NK-92 (cell line): Measurements from ENCODE around the gene KLF11.

Experiments used
- DNase-seq: peaks from one replicate; lab custom pipeline; 2025; ENCODE audit not compliant: unreplicated experiment; lab: John Stamatoyannopoulos, UW

Gene KLF11

DNA sequence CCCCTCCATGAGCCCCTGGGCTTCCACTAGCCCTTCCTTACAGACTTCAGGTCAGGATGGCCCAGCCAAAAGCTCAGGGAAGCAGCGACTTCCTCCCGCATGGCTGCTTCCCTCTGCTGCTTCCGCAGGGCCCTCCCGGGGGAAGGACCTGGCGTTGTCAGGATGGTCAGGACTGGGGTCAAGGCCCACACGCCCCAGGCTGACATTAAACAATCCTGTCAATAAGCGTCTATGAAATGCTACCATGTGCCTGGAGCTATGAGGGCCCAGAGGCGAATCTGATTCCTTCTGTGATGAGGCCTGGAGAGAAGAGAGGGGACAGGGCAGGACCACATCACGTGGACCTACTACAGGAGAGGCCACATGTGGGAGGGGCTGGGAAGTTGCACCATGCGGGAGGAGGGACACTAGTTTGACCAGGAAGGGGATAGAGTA, 19.6 kb downstream of the KLF11 start:
- DNase-seq: no peak

- no peak for DNase-seq
These were observed 20.2 kb downstream of the KLF11 start for GRCh38 chr2:10063566-10063965.

DNA sequence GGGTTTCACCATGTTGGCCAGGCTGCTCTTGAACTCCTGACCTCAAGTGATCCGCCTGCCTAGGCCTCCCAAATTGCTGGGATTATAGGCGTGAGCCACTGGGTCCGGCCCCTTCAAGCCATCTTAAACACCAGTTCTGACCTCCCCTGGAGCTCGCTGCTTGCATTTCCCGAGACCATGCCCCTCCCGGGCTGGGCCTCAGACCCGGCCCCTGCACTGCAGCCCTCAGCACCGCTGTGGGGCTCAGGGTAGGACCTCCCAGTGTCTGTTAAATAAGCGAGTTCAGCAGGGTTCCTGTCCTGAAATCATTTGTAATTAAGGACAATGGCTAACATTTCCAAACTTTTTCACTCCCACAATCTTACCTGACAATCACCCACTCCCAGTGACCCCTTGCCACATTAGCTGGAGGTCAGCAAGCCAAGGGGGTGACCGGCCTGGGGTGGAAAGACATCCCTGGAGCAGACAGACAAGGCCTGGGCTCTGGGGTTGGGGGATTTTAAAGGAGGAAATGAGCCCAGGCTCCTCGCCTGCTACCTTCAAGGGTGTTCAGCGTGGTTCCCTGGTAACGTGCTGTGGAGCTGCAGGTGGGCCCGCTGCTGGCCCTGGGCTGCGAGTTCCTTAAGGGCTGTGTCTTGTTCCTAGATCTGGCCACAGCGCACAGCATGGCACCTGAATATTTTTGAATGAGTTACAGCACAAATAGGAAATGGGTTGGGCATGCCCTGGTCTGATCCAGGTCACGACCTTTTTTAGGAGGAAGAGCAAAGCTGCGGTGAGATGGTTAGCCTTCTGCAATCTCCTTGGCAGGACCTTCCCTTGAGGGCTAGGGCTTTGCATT, 21.8 kb downstream of the KLF11 start:
- no peak for DNase-seq

DNA sequence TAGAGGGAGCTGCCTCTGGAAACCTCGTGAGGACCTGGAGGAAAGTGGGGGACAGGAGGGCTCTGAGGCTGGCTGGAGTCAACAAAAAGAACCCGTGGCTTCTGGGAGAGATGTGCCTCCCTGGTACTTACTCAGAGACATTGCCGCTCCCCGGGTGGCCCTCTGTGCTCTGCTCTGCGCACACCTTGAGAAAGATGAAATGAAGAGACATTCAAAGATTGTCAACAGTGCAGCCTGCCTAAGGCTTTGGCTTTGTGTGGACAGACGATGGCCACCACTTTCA, 22.4 kb downstream of the KLF11 start:
- DNase-seq: no peak

GRCh38 chr2:10067330-10067729, 24.0 kb downstream of the KLF11 start:
- DNase-seq: no peak

- DNase-seq: no peak
These were observed 24.5 kb downstream of the KLF11 start for GRCh38 chr2:10067881-10068280.

GRCh38 chr2:10071176-10071575, 27.8 kb downstream of the KLF11 start:
- no peak for DNase-seq

GRCh38 chr2:10071595-10071994, 28.2 kb downstream of the KLF11 start:
- no peak for DNase-seq

GRCh38 chr2:10072656-10073480, 29.5 kb downstream of the KLF11 start:
- no peak for DNase-seq

DNA sequence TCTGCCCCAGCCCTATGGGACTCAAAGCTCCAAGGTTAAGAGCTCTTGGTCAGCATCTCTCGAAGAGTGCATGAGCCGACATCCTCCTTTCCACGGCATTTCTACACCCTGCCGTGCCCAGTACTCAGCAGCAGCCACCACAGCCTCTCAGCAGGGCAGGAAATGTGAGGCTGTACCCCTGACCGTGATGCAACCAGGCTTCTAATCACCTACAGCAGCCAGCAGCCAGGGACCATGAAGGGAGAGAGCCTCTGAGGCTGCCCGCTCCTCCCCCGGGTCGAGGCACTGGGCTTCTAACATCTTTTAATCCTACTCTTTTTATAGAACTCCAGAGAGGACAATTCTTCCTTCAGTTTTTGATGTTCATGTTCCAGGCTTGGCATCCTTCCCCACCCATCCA, 30.4 kb downstream of the KLF11 start:
- no peak for DNase-seq

DNA sequence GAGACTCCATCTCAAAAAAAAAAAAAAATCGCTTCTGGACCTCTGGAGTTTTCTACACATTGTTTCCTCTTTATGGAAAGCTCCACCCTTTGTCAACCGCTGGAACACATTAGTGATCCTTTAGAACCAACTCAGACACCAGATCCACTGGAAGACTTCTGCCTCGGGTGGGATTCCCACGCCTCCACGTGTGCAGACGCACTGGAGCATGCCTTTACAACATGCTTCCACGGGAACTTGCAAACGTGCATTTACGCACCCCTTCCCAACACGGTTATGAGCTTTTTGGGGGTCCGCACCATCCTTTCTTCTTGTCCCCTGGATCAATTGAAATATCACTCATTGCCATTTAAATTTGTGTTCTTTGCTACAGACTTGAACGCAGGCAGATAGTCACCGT, 31.8 kb downstream of the KLF11 start:
- no peak for DNase-seq

- no peak for DNase-seq
These were observed 32.3 kb downstream of the KLF11 start for GRCh38 chr2:10075571-10076209.

GRCh38 chr2:10076511-10076910, 33.2 kb downstream of the KLF11 start:
- no peak for DNase-seq

DNA sequence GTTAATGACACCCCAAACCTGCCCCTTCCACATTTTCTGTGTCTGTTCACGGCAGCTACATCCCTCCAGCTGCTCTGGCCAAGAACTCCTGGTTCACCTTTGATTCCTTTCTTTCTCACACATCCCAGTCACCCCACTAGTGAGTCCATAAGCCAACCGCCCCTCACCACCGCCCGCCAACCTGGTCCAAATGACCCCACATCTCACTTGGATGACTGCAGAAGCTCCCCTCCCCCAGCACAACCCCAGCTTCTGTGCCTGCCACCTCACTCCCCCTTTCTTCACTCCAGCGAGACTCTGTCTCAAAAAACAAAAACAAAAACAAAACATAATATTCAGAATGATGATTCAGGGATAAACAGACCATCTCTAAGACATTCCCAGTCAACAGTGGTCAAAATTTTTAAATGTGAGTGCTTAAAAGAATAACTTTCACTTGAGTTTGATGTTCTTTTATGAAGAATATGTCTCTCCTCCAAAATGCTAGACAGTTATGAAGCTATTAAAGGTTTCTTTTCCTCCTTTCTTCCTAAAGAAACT, 33.7 kb downstream of the KLF11 start:
- no peak for DNase-seq

- no peak for DNase-seq
These were observed 34.7 kb downstream of the KLF11 start for GRCh38 chr2:10078001-10078400.

DNA sequence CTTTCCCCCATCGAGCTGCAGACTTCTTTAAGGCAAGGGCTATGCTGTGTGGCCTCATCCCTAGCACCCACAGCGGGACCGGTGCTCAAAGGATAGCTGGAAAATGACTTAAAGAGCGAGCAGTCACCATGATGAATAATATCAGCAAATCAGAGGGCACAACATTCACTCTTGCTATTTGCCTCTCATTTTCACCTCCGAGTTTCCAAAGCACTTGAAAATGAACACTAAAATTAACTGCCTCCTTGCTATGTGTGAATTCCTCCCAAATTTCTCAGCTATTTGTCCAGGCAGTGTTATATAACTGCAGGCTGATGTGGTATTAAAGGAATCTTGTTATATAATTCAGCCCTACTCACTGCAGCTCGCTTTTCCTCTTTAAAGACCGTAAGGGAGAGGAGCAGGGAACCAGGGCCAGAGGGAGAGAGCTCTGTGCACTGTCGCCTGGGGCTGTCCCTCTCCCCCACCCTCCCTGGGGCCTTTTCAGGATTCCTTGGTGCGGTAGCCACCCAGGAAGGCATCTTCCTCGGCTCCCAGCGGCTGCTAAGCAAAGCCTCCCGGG, 35.4 kb downstream of the KLF11 start:
- DNase-seq: no peak

GRCh38 chr2:10079266-10079869, 36.0 kb downstream of the KLF11 start:
- DNase-seq: no peak

GRCh38 chr2:10079870-10080535, 36.7 kb downstream of the KLF11 start, which contains the start of gene CYS1:
CYS1 (minus strand) TSS chr2:10080411; CDS start chr2:10080223, 188 bp downstream.
- DNase-seq: no peak

- no peak for DNase-seq
These were observed 37.4 kb downstream of the KLF11 start for GRCh38 chr2:10080536-10081304.

- no peak for DNase-seq
These were observed 39.7 kb downstream of the KLF11 start for GRCh38 chr2:10083046-10083445.
